RWPE1 (cell line): Measurements from ENCODE around the gene VPS4A.

Experiments
- CTCF ChIA-PET: fragments of 350-600 bp; sonication (Branson Sonifier 250); formaldehyde crosslinking; extraction: SDS; loops from one replicate; lab custom pipeline; 2021; lab: Yijun Ruan, JAX
- POLR2A ChIA-PET: fragments of 400-600 bp; formaldehyde crosslinking; extraction: SDS; loops from one replicate; lab custom pipeline; 2020; ENCODE audit warnings: antibody characterized with exemption; ENCODE audit not compliant: low non-redundant PET; lab: Yijun Ruan, JAX
- DNase-seq: peaks from one replicate; pipeline ENCODE4 v3.0.0; 2012; ENCODE audit warnings: low spot score
- H3K27ac ChIP-seq: fragments of 450-650 bp; 2 replicates; pipeline ENCODE4 v1.5.1; 2017
- TF ChIP-seq, protein P1 (sequence below): fragments of 450-650 bp; conservative IDR thresholded peaks from 2 replicates; pipeline ENCODE4 v1.5.1; 2017; ENCODE audit warnings: low read depth, mild to moderate bottlenecking

VPS4A gene

DNA sequence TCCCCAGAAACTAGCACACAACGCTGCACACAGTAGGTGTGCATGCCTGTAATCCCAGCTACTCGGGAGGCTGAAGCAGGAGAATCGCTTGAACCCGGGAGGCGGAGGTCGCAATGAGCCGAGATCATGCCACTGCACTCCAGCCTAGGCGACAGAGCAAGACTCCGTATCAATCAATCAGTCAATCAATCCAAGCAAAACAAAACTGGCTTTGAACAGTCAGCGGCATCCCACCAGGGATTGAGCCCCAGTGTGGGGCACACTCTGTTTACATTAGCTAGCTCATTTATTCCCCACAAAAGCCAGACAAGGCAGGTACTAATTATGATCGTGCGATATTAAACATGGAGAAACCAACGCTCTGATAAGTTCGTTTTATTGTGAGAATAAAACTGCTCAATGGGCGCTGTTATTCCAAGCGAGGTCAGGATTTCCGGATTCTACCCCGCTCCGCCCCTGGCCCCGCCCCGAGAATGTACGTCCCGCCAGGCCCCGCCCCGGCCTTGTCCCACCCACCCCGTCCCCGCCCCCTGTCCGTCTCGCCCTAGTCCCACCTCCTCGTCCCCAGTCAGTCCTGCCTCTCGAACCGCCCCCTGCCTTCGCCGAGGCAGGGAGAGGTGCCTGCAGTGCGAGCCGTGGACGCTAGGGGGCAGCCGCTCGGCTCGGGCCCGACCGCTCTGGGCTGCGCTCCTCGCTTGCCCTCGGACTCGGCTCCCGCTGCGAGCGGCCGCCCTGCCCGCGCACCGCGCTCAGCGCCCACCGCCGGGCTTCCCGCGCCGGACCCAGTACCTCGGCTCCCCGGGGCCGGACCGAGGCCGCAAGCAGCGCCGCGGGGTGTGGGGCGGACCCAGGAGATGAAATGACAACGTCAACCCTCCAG is at the start of gene VPS4A:
TSS of gene VPS4A (plus strand) at position 698 of the 880 bp plus-strand sequence. CDS start at position 860, 162 bp downstream.
- DNase-seq = peak; percentile 97
- peak within 1 kb of the TSS; percentile 88 for H3K27ac ChIP-seq
- CTCF ChIA-PET = interaction anchor here (0.6 to 1.2 kb wide), 3 partner anchors 16 to 336 kb away, joined by 3 to 4 read pairs (median 4); no protein-coding TSS in a partner anchor
- POLR2A ChIA-PET = no interaction called here
- TF ChIP-seq, protein P1, sequence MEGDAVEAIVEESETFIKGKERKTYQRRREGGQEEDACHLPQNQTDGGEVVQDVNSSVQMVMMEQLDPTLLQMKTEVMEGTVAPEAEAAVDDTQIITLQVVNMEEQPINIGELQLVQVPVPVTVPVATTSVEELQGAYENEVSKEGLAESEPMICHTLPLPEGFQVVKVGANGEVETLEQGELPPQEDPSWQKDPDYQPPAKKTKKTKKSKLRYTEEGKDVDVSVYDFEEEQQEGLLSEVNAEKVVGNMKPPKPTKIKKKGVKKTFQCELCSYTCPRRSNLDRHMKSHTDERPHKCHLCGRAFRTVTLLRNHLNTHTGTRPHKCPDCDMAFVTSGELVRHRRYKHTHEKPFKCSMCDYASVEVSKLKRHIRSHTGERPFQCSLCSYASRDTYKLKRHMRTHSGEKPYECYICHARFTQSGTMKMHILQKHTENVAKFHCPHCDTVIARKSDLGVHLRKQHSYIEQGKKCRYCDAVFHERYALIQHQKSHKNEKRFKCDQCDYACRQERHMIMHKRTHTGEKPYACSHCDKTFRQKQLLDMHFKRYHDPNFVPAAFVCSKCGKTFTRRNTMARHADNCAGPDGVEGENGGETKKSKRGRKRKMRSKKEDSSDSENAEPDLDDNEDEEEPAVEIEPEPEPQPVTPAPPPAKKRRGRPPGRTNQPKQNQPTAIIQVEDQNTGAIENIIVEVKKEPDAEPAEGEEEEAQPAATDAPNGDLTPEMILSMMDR = peak; percentile 93

DNA sequence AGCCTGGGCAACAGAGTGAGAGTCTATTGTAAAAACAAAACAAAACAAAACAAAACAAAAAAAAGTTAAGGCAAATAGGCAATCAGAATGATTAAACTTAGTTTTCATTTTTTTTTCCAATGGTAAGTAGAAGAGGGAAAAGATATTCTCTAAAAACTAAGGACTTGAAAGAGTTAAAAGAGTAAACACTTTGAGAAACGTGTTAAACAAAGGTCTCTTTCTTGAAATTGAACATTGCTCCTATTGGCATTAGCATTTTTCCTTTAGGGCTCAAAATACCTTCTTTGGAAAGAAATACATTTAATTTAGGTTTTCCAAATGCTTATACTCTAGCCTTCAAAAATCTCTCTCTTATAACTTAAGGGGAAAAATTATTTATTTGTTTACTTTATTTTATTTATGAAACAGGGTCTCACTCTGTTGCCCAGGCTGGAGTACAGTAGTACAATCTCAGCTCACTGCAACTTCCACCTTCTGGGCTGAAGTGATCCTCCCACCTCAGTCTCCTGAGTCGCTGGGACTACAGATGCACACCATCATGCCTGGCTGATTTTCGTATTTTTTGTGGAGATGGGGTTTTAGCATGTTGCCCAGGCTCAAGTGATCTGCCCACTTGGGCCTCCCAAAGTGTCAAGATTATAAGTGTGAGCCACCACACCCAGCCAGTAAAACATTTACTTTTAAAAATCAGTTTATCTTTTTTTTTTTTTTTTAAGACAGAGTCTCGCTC is 44.7 kb upstream of the VPS4A start:
- no peak overlapping the region for H3K27ac ChIP-seq
- ChIA-PET CTCF (no interaction called here), POLR2A (no interaction called here)
- no peak for DNase-seq
- TF ChIP-seq, protein P1 = no peak

DNA sequence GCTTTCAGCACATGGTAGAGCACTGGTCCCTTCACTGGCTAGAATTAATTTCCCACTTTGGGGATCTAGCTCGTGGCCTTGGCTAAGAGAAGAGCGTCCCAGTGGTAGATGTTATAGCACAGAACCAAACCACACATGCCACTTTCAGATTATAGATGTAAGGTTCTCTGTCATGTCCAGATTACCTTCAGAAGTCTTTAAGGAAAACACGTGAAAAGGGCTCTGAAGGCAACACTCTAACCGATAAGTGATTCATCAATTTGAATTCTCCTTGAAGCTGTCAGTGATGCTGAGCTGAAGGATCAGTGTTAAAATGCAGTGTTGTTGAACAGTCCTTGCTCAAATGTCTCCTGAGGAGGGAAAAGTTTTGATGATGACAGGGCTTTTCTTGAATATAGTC is 43.5 kb upstream of the VPS4A start:
- ChIA-PET CTCF (no interaction called here), POLR2A (no interaction called here)
- DNase-seq = no peak
- H3K27ac ChIP-seq = no peak overlapping the region
- TF ChIP-seq, protein P1 = no peak

DNA sequence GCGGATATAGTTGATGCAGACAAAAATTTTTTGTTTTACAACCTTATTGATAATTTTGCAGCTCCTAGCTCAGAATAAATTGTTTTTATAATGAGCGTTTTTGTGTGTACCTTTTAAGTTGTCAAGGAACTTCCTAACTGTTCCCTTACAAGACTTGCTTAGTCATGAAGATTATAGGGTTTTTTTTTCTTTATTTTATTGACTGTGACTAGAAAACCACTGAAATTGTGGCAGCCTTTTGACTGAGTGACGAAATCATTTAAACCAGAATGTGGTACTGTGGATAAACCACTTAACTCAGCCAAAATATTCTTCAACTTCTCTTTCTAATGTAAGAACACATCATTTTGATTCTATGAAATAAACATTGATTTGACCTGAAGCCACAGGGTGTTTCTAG is 40.8 kb upstream of the VPS4A start:
- CTCF ChIA-PET = interaction anchor here (0.6 kb wide), 1 partner anchor 12 kb away, joined by 3 read pairs; no protein-coding TSS in a partner anchor
- DNase-seq = no peak
- TF ChIP-seq, protein P1 = no peak
- no peak overlapping the region for H3K27ac ChIP-seq
- POLR2A ChIA-PET = interaction anchor here (0.6 kb wide), 1 partner anchor 12 kb away, joined by 7 read pairs; no protein-coding TSS in a partner anchor

DNA sequence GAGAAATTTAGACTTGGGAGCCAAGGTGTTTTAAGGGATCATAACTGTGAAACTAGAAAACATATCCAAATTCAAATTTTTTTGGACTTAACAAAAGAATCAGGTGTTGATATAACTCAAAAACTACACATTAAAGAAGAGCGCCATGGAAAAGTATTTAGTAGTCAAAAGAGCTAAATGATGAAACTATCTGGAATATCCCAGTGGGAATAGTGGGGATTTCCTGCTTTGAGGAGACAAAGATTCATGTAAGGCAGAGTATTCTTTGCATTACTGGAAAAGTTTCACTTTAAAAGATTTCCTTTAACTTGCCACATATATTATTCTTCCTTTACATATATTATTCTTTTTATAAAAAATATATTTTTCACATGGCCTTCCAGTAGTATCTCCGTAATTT is 40.3 kb upstream of the VPS4A start:
- POLR2A ChIA-PET = no interaction called here
- no peak overlapping the region for H3K27ac ChIP-seq
- DNase-seq = no peak
- CTCF ChIA-PET = no interaction called here
- TF ChIP-seq, protein P1 = no peak

DNA sequence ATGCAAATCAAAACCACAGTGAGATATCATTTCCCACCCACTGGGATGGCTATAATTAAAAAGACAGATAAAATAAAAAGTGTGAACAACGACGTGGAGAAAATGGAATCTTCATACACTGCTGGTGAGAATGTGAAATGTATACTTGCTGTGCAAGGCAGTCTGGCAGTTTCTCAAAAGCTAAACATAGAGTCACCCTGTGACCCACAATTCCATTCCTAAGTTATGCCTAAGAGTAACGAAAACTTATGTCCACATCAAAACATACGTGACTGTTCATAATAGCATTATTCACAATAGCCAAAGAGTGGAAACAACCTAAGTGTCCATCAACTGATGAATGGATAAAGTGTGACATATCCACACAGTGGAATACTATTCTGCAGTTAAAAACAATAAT is 38.1 kb upstream of the VPS4A start:
- no peak for DNase-seq
- CTCF ChIA-PET = interaction anchor here (0.6 kb wide), 1 partner anchor 104 kb away, joined by 4 read pairs; no protein-coding TSS in a partner anchor
- H3K27ac ChIP-seq = no peak overlapping the region
- POLR2A ChIA-PET = no interaction called here
- TF ChIP-seq, protein P1 = no peak
